Neural progenitor cell (in vitro differentiated cells): ENCODE measurements around the gene GPR143.

Experiments used
- CTCF ChIP-seq: fragments of 200-600 bp; sonication (generic); IDR thresholded peaks from 2 replicates; pipeline ENCODE4 v1.5.1; 2017; ENCODE audit warnings: antibody characterized with exemption, mild to moderate bottlenecking
- EZH2 ChIP-seq: fragments of 200-600 bp; sonication (generic); IDR thresholded peaks from 2 replicates; pipeline ENCODE4 v1.6.1; 2017; ENCODE audit warnings: antibody characterized with exemption, mild to moderate bottlenecking, moderate library complexity
- EZH2phosphoT487 ChIP-seq: fragments of 200-600 bp; sonication (generic); IDR thresholded peaks from 2 replicates; pipeline ENCODE4 v1.6.1; 2017; ENCODE audit warnings: antibody characterized with exemption

- no peak for TF ChIP-seq CTCF
- TF ChIP-seq EZH2phosphoT487, result no peak
- TF ChIP-seq EZH2, result no peak
Observed at GRCh38 chrX:9745417-9746115, 20.1 kb downstream of the GPR143 start.
